SK-N-SH treated with all-trans-retinoic acid at 6 μM for 48 hours (cell line): ENCODE data around the gene SEC11A.

ENCODE experiments used
- ARNTL ChIP-seq: fragments of 450-650 bp; formaldehyde crosslinking; IDR thresholded peaks from 2 replicates; pipeline ENCODE4 v1.5.0; 2020; ENCODE audit warnings: low read depth, mild to moderate bottlenecking, moderate library complexity, borderline replicate concordance
- BACH2 ChIP-seq: fragments of 250-450 bp; sonication (Bioruptor Pico); IDR thresholded peaks from 2 replicates; pipeline ENCODE4 v1.9.0; 2021; ENCODE audit warnings: mild to moderate bottlenecking, borderline replicate concordance
- CSDC2 ChIP-seq: fragments of 250-450 bp; sonication (Bioruptor Pico); IDR thresholded peaks from 2 replicates; pipeline ENCODE4 v1.5.0; 2020; ENCODE audit warnings: mild to moderate bottlenecking, moderate library complexity
- GLIS3 ChIP-seq: fragments of 250-450 bp; sonication (Bioruptor Pico); IDR thresholded peaks from 2 replicates; pipeline ENCODE4 v1.5.0; 2020; ENCODE audit warnings: mild to moderate bottlenecking, moderate library complexity
- OSR1 ChIP-seq: fragments of 250-450 bp; sonication (Bioruptor Pico); IDR thresholded peaks from 2 replicates; pipeline ENCODE4 v1.8.0; 2022; ENCODE audit warnings: moderate library complexity, mild to moderate bottlenecking, inconsistent platforms
- PATZ1 ChIP-seq: fragments of 250-450 bp; sonication (Bioruptor Pico); IDR thresholded peaks from 2 replicates; pipeline ENCODE4 v1.8.0; 2020; ENCODE audit warnings: mild to moderate bottlenecking, moderate library complexity, borderline replicate concordance
- SNAI2 ChIP-seq: fragments of 250-450 bp; sonication (Bioruptor Pico); IDR thresholded peaks from 2 replicates; pipeline ENCODE4 v1.5.0; 2020; ENCODE audit warnings: mild to moderate bottlenecking, moderate library complexity
- TOX ChIP-seq: fragments of 250-450 bp; sonication (Bioruptor Pico); IDR thresholded peaks from 2 replicates; pipeline ENCODE4 v1.8.0; 2021; ENCODE audit warnings: mild to moderate bottlenecking, moderate library complexity, borderline replicate concordance
- ZFP3 ChIP-seq: fragments of 250-450 bp; sonication (Bioruptor Pico); IDR thresholded peaks from 2 replicates; pipeline ENCODE4 v1.5.0; 2020; ENCODE audit warnings: mild to moderate bottlenecking, moderate library complexity
- ZNF8 ChIP-seq: fragments of 450-650 bp; formaldehyde crosslinking; IDR thresholded peaks from 2 replicates; pipeline ENCODE4 v1.5.0; 2020; ENCODE audit warnings: mild to moderate bottlenecking, moderate library complexity
- TF ChIP-seq, protein P1 (sequence below): fragments of 250-450 bp; sonication (Bioruptor Pico); IDR thresholded peaks from 2 replicates; pipeline ENCODE4 v1.5.0; 2020; ENCODE audit warnings: mild to moderate bottlenecking, moderate library complexity

GRCh38 chr15:84649706-84650105, 66.2 kb downstream of the SEC11A start:
- TF ChIP-seq CSDC2 (CRISPR knock-in tag) (no peak), PATZ1 (CRISPR knock-in tag) (no peak), GLIS3 (CRISPR knock-in tag) (no peak), ARNTL (no peak), OSR1 (CRISPR knock-in tag) (no peak), BACH2 (CRISPR knock-in tag) (no peak), TOX (CRISPR knock-in tag) (no peak), ZFP3 (no peak), SNAI2 (CRISPR knock-in tag) (no peak), ZNF8 (CRISPR knock-in tag) (no peak)
- TF ChIP-seq, protein P1, sequence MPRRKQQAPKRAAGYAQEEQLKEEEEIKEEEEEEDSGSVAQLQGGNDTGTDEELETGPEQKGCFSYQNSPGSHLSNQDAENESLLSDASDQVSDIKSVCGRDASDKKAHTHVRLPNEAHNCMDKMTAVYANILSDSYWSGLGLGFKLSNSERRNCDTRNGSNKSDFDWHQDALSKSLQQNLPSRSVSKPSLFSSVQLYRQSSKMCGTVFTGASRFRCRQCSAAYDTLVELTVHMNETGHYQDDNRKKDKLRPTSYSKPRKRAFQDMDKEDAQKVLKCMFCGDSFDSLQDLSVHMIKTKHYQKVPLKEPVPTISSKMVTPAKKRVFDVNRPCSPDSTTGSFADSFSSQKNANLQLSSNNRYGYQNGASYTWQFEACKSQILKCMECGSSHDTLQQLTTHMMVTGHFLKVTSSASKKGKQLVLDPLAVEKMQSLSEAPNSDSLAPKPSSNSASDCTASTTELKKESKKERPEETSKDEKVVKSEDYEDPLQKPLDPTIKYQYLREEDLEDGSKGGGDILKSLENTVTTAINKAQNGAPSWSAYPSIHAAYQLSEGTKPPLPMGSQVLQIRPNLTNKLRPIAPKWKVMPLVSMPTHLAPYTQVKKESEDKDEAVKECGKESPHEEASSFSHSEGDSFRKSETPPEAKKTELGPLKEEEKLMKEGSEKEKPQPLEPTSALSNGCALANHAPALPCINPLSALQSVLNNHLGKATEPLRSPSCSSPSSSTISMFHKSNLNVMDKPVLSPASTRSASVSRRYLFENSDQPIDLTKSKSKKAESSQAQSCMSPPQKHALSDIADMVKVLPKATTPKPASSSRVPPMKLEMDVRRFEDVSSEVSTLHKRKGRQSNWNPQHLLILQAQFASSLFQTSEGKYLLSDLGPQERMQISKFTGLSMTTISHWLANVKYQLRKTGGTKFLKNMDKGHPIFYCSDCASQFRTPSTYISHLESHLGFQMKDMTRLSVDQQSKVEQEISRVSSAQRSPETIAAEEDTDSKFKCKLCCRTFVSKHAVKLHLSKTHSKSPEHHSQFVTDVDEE (CRISPR knock-in tag), result no peak
